GM12878 (cell line): ENCODE measurements around the gene VKORC1. TPM values are rescaled to one million over a fixed set of nuclear protein-coding genes. Genes with fewer than 3 reads are reported as not detected.

ENCODE experiments used
- ATAC-seq: fragments of 200-7000 bp; cut with Tn5 transposase; 3 replicates; pipeline ENCODE4 v1.9.1; 2020; ENCODE audit warnings: mild to moderate bottlenecking, moderate library complexity
- BruUV-seq: library from RNA; stranded (reverse); fragments of 400-500 nt; replicated peaks from 2 replicates; lab custom pipeline; 2021; lab: Mats Ljungman, UMichigan
- CTCF ChIA-PET: fragments of 300-600 bp; sonication (Branson Sonifier 250); formaldehyde crosslinking; extraction: SDS; loops from one replicate; lab custom pipeline; 2021; ENCODE audit warnings: inconsistent platforms; lab: Yijun Ruan, JAX
- POLR2A ChIA-PET: fragments of 350-600 bp; formaldehyde crosslinking; extraction: SDS; loops from one replicate; lab custom pipeline; 2021; ENCODE audit warnings: inconsistent platforms; lab: Charles Lee
- RAD21 ChIA-PET: fragments of 300-600 bp; sonication (Branson Sonifier 250); formaldehyde crosslinking; loops from one replicate; lab custom pipeline; 2023; ENCODE audit warnings: antibody characterized with exemption; ENCODE audit not compliant: unreplicated experiment; lab: Charles Lee
- SMC1A ChIA-PET: fragments of 300-600 bp; sonication (Branson Sonifier 250); formaldehyde crosslinking; loops from one replicate; lab custom pipeline; 2023; ENCODE audit not compliant: unreplicated experiment, uncharacterized antibody; lab: Charles Lee
- DNase-seq: peaks from one replicate; pipeline ENCODE4 v3.0.0-alpha.2; 2011; ENCODE audit warnings: low read depth, low spot score
- FAIRE-seq: peaks from 3 replicates; lab custom pipeline; 2011; peaks lifted over from hg19 to GRCh38; lab: Jason Lieb, UNC
- H2AFZ ChIP-seq: 2 replicates; pipeline ENCODE4 v1.6.0; 2011; ENCODE audit warnings: low read depth, low read length, control low read depth; ENCODE audit not compliant: control insufficient read depth
- H3K27ac ChIP-seq: 2 replicates; pipeline ENCODE4 v1.5.1; 2011; ENCODE audit warnings: control low read depth; ENCODE audit not compliant: control insufficient read depth, insufficient read depth
- H3K27me3 ChIP-seq, 2 experiments: replicated peaks in 1 of 2; 2 replicates each; pipeline versions ENCODE4 v1.6.0 to v1.6.1; 2011; ENCODE audit warnings: low read length in 1 of 2; ENCODE audit not compliant: control insufficient read depth in 2 of 2, insufficient read depth in 2 of 2
- H3K36me3 ChIP-seq, 2 experiments: 2 replicates each; pipeline ENCODE4 v1.5.1; 2011; ENCODE audit warnings: low read length in 1 of 2; ENCODE audit not compliant: control insufficient read depth in 2 of 2, insufficient read depth in 2 of 2
- H3K4me1 ChIP-seq: 2 replicates; pipeline ENCODE4 v1.6.1; 2011; ENCODE audit warnings: mild to moderate bottlenecking, low read length, moderate library complexity, mixed read lengths; ENCODE audit not compliant: control insufficient read depth, insufficient read depth
- H3K4me2 ChIP-seq: 2 replicates; pipeline ENCODE4 v1.6.0; 2011; ENCODE audit warnings: control low read depth; ENCODE audit not compliant: control insufficient read depth, insufficient read depth
- H3K4me3 ChIP-seq: fragments of 200-600 bp; sonication (generic); 2 replicates; pipeline ENCODE4 v1.5.1; 2016
- H3K79me2 ChIP-seq: 2 replicates; pipeline ENCODE4 v1.6.0; 2011; ENCODE audit warnings: low read length; ENCODE audit not compliant: control insufficient read depth, insufficient read depth
- H3K9ac ChIP-seq: 2 replicates; pipeline ENCODE4 v1.8.0; 2011; ENCODE audit warnings: low read length, control low read depth, mixed read lengths; ENCODE audit not compliant: control insufficient read depth, insufficient read depth
- H3K9me3 ChIP-seq: replicated peaks from 3 replicates; pipeline ENCODE4 v1.5.1; 2011; ENCODE audit warnings: mild to moderate bottlenecking, low read length; ENCODE audit not compliant: control insufficient read depth, insufficient read depth
- H4K20me1 ChIP-seq: 2 replicates; pipeline ENCODE4 v1.6.0; 2011; ENCODE audit not compliant: control insufficient read depth, insufficient read depth
- CBFB ChIP-seq: IDR thresholded peaks from 2 replicates; pipeline ENCODE4 v1.6.1; 2016; ENCODE audit warnings: antibody characterized with exemption, low read depth
- EED ChIP-seq: sonication (generic); IDR thresholded peaks from 2 replicates; pipeline ENCODE4 v1.6.1; 2016; ENCODE audit warnings: antibody characterized with exemption, low read depth
- FOXK2 ChIP-seq: fragments of 450-650 bp; IDR thresholded peaks from 2 replicates; pipeline ENCODE4 v1.6.1; 2017; ENCODE audit warnings: mild to moderate bottlenecking, moderate library complexity
- NR2C1 ChIP-seq: fragments of 450-650 bp; IDR thresholded peaks from 2 replicates; pipeline ENCODE4 v1.6.1; 2017; ENCODE audit warnings: antibody characterized with exemption, mild to moderate bottlenecking, moderate library complexity
- SIN3A ChIP-seq: IDR thresholded peaks from 2 replicates; pipeline ENCODE4 v1.6.1; 2012; ENCODE audit warnings: low read depth, low read length, improper control_type of control experiment
- SMAD5 ChIP-seq: IDR thresholded peaks from 2 replicates; pipeline ENCODE4 v1.6.1; 2016; ENCODE audit warnings: antibody characterized with exemption, low read depth
- TBL1XR1 ChIP-seq: IDR thresholded peaks from 2 replicates; pipeline ENCODE4 v1.6.1; 2012; ENCODE audit warnings: low read depth, low read length, improper control_type of control experiment
- WGBS: methylation state at CpG from one replicate; pipeline ENCODE4 v1.1.6; 2016; ENCODE audit warnings: low lambda C conversion rate; ENCODE audit not compliant: insufficient replicate concordance, insufficient coverage; ENCODE audit errors: missing lambda C conversion rate; 5-methylcytosine and 5-hydroxymethylcytosine counted together
- in situ Hi-C: fragments of 300-500 bp; cut with MboI; formaldehyde crosslinking; loops from 9 replicates; pipeline ENCODE4 v1.14.3; 2018; ENCODE audit warnings: mixed read lengths
- intact Hi-C: fragments of 100-400 bp; cut with micrococcal nuclease; formaldehyde crosslinking; loops from one replicate; pipeline ENCODE4 v1.14.2; 2022; ENCODE audit not compliant: unreplicated experiment
- polyA plus RNA-seq, 11 experiments: library from polyadenylated mRNA; depleted of rRNA in 4 of 11; unstranded in 6 of 11; stranded (reverse) in 5 of 11; fragments of >200 nt; fragmentation: Nextera tagmentation in 4 of 11; fragmentation: Illumina TruSeq in 1 of 11; extraction: Ambion mirVana in 4 of 11; extraction: Trizol in 1 of 11; gene quantifications; 1 replicate in 1 of 11; 2 replicates in 10 of 11; pipeline versions ENCODE4 v1.2.1 to v1.2.3, GENCODE V29; 2011 to 2016; ENCODE audit warnings: inconsistent platforms in 2 of 11, missing spikeins in 2 of 11, low read depth in 1 of 11
- total RNA-seq, 4 experiments: library from RNA; depleted of rRNA in 3 of 4; stranded (reverse); fragments of >200 nt in 3 of 4; fragmentation: Illumina TruSeq in 1 of 4; extraction: Trizol in 1 of 4; gene quantifications; 2 replicates each; pipeline versions ENCODE4 v1.2.1 to v1.2.3, GENCODE V29; 2013 to 2021
- TF ChIP-seq, protein P1 (sequence below): fragments of 450-650 bp; IDR thresholded peaks from 2 replicates; pipeline ENCODE4 v1.6.1; 2018; ENCODE audit warnings: mild to moderate bottlenecking, low read depth, moderate library complexity; ENCODE audit not compliant: partially characterized antibody
- TF ChIP-seq, protein P2 (sequence below): fragments of 450-650 bp; IDR thresholded peaks from 2 replicates; pipeline ENCODE4 v1.6.1; 2017; ENCODE audit warnings: mild to moderate bottlenecking, low read depth, inconsistent platforms; ENCODE audit not compliant: poor library complexity, severe bottlenecking
- TF ChIP-seq, protein P3 (sequence below): IDR thresholded peaks from 2 replicates; pipeline ENCODE4 v1.6.1; 2011; ENCODE audit warnings: low read depth, low read length, improper control_type of control experiment, borderline replicate concordance

The VKORC1 gene
- total and polyA plus RNA-seq, 10 of the 15 experiments (the other 5 are each of a cell fraction or from before 2014, with no cell fraction given): 19.8 to 140 (median 57.7) TPM

DNA sequence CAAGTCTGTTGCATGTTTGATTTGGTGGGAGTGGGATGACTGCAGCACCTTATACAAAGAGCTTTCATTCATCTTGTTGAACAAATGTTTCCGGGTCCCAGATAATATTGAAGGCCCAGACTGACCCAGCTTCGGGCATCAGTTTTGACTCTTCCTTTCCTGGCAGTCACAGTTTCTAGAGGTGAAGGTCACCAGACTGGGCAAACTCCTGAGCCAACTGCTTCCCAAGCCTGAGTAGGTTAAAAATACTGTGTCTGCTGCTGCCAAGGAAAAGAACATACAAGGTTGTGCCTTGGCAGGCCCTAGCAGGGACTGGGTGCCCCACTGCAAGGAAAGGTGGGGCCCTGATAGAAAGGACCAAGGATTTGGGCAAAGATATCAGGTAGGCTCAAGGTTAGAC, 18.1 kb upstream of the VKORC1 start:
- CTCF ChIA-PET: interaction anchor here (1.6 kb wide), 1 partner anchor 30 kb away, joined by 7 read pairs; no protein-coding TSS in a partner anchor
- H3K79me2 ChIP-seq: peaks cover 13% of the 10 kb centered on the region
- intact Hi-C loops: loop anchor here (10.0 kb wide), 1 partner anchor 762 kb away; the partner anchor contains the start of gene ZNF267

More for the DNA sequence above, 18.1 kb upstream of the VKORC1 start:
- no peak for DNase-seq
- no TSS peak for BruUV-seq
- H4K20me1 ChIP-seq: no peaks in the 10 kb centered on the region
- RAD21 ChIA-PET: no interaction called here
- WGBS: 100% methylated on average over 2 of the region's 2 CpGs
- H3K9ac ChIP-seq: no peak overlapping the region
- H3K9me3 ChIP-seq: no peaks in the 10 kb centered on the region
- SMC1A ChIA-PET: no interaction called here
- ATAC-seq: no peak
- H3K4me1 ChIP-seq: peaks cover 11% of the 10 kb centered on the region
- no peak overlapping the region for H3K4me3 ChIP-seq
- FAIRE-seq: no peak
- H3K27me3 ChIP-seq: no peaks in the 10 kb centered on the region
- peaks cover 0 to 4% of the 10 kb centered on the region in 2 experiments; a peak in 3 of 4 replicates for H3K36me3 ChIP-seq
- in situ Hi-C loops: loop anchor here (10.0 kb wide), 1 partner anchor 762 kb away; the partner anchor contains the start of gene ZNF267
- no peak overlapping the region for H3K27ac ChIP-seq
- TF ChIP-seq CBFB: no peak
- TF ChIP-seq TBL1XR1: no peak
- TF ChIP-seq SIN3A: no peak
- TF ChIP-seq, protein P1, sequence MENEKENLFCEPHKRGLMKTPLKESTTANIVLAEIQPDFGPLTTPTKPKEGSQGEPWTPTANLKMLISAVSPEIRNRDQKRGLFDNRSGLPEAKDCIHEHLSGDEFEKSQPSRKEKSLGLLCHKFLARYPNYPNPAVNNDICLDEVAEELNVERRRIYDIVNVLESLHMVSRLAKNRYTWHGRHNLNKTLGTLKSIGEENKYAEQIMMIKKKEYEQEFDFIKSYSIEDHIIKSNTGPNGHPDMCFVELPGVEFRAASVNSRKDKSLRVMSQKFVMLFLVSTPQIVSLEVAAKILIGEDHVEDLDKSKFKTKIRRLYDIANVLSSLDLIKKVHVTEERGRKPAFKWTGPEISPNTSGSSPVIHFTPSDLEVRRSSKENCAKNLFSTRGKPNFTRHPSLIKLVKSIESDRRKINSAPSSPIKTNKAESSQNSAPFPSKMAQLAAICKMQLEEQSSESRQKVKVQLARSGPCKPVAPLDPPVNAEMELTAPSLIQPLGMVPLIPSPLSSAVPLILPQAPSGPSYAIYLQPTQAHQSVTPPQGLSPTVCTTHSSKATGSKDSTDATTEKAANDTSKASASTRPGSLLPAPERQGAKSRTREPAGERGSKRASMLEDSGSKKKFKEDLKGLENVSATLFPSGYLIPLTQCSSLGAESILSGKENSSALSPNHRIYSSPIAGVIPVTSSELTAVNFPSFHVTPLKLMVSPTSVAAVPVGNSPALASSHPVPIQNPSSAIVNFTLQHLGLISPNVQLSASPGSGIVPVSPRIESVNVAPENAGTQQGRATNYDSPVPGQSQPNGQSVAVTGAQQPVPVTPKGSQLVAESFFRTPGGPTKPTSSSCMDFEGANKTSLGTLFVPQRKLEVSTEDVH: no peak
- TF ChIP-seq, protein P2, sequence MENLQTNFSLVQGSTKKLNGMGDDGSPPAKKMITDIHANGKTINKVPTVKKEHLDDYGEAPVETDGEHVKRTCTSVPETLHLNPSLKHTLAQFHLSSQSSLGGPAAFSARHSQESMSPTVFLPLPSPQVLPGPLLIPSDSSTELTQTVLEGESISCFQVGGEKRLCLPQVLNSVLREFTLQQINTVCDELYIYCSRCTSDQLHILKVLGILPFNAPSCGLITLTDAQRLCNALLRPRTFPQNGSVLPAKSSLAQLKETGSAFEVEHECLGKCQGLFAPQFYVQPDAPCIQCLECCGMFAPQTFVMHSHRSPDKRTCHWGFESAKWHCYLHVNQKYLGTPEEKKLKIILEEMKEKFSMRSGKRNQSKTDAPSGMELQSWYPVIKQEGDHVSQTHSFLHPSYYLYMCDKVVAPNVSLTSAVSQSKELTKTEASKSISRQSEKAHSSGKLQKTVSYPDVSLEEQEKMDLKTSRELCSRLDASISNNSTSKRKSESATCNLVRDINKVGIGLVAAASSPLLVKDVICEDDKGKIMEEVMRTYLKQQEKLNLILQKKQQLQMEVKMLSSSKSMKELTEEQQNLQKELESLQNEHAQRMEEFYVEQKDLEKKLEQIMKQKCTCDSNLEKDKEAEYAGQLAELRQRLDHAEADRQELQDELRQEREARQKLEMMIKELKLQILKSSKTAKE: no peak
- TF ChIP-seq NR2C1: no peak
- no peak for TF ChIP-seq FOXK2
- TF ChIP-seq SMAD5: no peak
- TF ChIP-seq, protein P3, sequence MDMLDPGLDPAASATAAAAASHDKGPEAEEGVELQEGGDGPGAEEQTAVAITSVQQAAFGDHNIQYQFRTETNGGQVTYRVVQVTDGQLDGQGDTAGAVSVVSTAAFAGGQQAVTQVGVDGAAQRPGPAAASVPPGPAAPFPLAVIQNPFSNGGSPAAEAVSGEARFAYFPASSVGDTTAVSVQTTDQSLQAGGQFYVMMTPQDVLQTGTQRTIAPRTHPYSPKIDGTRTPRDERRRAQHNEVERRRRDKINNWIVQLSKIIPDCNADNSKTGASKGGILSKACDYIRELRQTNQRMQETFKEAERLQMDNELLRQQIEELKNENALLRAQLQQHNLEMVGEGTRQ: no peak
- no peak for TF ChIP-seq EED
- TF ChIP-seq, all 136 proteins: peak for 0
- POLR2A ChIA-PET: no interaction called here
- Histone ChIP-seq H3K4me2 (no peak overlapping the region), H2AFZ (no peak overlapping the region)
